BLaER1 treated with 17β-estradiol and CSF1 and Interleukin-3, amounts not matched to agents 10 nM and 100 nM (cell line): ENCODE measurements around the gene KRTAP5-5.
"Not testable (repeated sequence)": the region's sequence is repeated elsewhere in the genome, so short reads cannot be mapped to it uniquely, and the experiment has no call there.

Experiments
- H3K27ac ChIP-seq, 11 experiments: shearing (Covaris generic); formaldehyde crosslinking; 2 replicates each; pipeline ENCODE4 v1.8.1; 2022
- H3K27me3 ChIP-seq, 11 experiments: shearing (Covaris generic); formaldehyde crosslinking; 2 replicates each; pipeline ENCODE4 v1.8.1; 2022
- H3K36me3 ChIP-seq, 11 experiments: shearing (Covaris generic); formaldehyde crosslinking; 2 replicates each; pipeline ENCODE4 v1.8.1; 2022
- H3K4me1 ChIP-seq, 10 experiments: shearing (Covaris generic); formaldehyde crosslinking; 2 replicates each; pipeline ENCODE4 v1.8.1; 2022
- H3K4me2 ChIP-seq, 11 experiments: shearing (Covaris generic); formaldehyde crosslinking; 2 replicates each; pipeline ENCODE4 v1.8.1; 2022
- H3K4me3 ChIP-seq, 10 experiments: shearing (Covaris generic); formaldehyde crosslinking; 2 replicates each; pipeline ENCODE4 v1.8.1; 2022
- H3K9ac ChIP-seq, 11 experiments: shearing (Covaris generic); formaldehyde crosslinking; 2 replicates each; pipeline ENCODE4 v1.8.1; 2022
- H3K9me3 ChIP-seq, 11 experiments: shearing (Covaris generic); formaldehyde crosslinking; replicated peaks in 1 of 11; 2 replicates each; pipeline ENCODE4 v1.8.1; 2022
- H4K20me1 ChIP-seq, 11 experiments: shearing (Covaris generic); formaldehyde crosslinking; 2 replicates each; pipeline ENCODE4 v1.8.1; 2022
- Cebpa-rat ChIP-seq, 11 experiments: shearing (Covaris generic); IDR thresholded peaks; 2 replicates each; pipeline ENCODE4 v1.8.1; 2022

The KRTAP5-5 gene

GRCh38 chr11:1654388-1655167 lies 25.0 kb downstream of the KRTAP5-5 start:
- H3K4me1 ChIP-seq = peaks cover 26 to 69% (median 58%) of the 10 kb centered on the region in 10 experiments
- H4K20me1 ChIP-seq = peaks cover 0 to 7% (median 0%) of the 10 kb centered on the region in 11 experiments; a peak in 4 of 22 replicates
- H3K27me3 ChIP-seq = peaks cover 0 to 9% (median 0%) of the 10 kb centered on the region in 11 experiments; a peak in 10 of 22 replicates
- peak overlapping the region; percentile 35 to 86 (median 76) for H3K4me2 ChIP-seq
- TF ChIP-seq Cebpa-rat (IDR thresholded peaks at IDR 0.05) = no peak
- H3K9me3 ChIP-seq = no peaks in the 10 kb centered on the region
- no peak overlapping the region; a peak in 1 of 20 replicates for H3K4me3 ChIP-seq
- peak overlapping the region in 8 of 11 experiments; percentile 21 to 47 (median 39); a peak in 14 of 22 replicates for H3K9ac ChIP-seq
- no peaks in the 10 kb centered on the region for H3K36me3 ChIP-seq
- H3K27ac ChIP-seq = peak overlapping the region in 9 of 11 experiments; percentile 1 to 61 (median 39); a peak in 12 of 22 replicates

GRCh38 chr11:1655168-1656060 lies 25.8 kb downstream of the KRTAP5-5 start:
- H3K4me2 ChIP-seq = peak overlapping the region; percentile 35 to 86 (median 76)

GRCh38 chr11:1656061-1656441 lies 26.5 kb downstream of the KRTAP5-5 start:
- H3K4me2 ChIP-seq = peak overlapping the region in 8 of 11 experiments; percentile 8 to 86 (median 74); a peak in 11 of 22 replicates
- H3K9me3 ChIP-seq = no peaks in the 10 kb centered on the region
- H4K20me1 ChIP-seq = peaks cover 0 to 7% (median 0%) of the 10 kb centered on the region in 11 experiments; a peak in 4 of 22 replicates
- H3K36me3 ChIP-seq = no peaks in the 10 kb centered on the region
- H3K27me3 ChIP-seq = peaks cover 0 to 22% (median 9%) of the 10 kb centered on the region in 11 experiments; a peak in 15 of 22 replicates
- no peak for TF ChIP-seq Cebpa-rat (IDR thresholded peaks at IDR 0.05)
- H3K27ac ChIP-seq = no peak overlapping the region
- no peak overlapping the region for H3K4me3 ChIP-seq
- no peak overlapping the region for H3K9ac ChIP-seq
- H3K4me1 ChIP-seq = peaks cover 32 to 82% (median 72%) of the 10 kb centered on the region in 10 experiments

More at GRCh38 chr11:1655168-1656060, 25.8 kb downstream of the KRTAP5-5 start:
- Histone ChIP-seq H3K36me3 (no peaks in the 10 kb centered on the region), H3K4me1 (peaks cover 32 to 78% (median 66%) of the 10 kb centered on the region in 10 experiments), H3K27me3 (peaks cover 0 to 18% (median 8%) of the 10 kb centered on the region in 11 experiments; a peak in 15 of 22 replicates), H3K4me3 (no peak overlapping the region; a peak in 1 of 20 replicates), H4K20me1 (peaks cover 0 to 7% (median 0%) of the 10 kb centered on the region in 11 experiments; a peak in 4 of 22 replicates), H3K27ac (peak overlapping the region in 8 of 11 experiments; percentile 7 to 61 (median 36); a peak in 12 of 22 replicates), H3K9me3 (no peaks in the 10 kb centered on the region), H3K9ac (peak overlapping the region in 8 of 11 experiments; percentile 21 to 47 (median 39); a peak in 11 of 22 replicates)
- TF ChIP-seq Cebpa-rat (IDR thresholded peaks at IDR 0.05) = no peak

DNA sequence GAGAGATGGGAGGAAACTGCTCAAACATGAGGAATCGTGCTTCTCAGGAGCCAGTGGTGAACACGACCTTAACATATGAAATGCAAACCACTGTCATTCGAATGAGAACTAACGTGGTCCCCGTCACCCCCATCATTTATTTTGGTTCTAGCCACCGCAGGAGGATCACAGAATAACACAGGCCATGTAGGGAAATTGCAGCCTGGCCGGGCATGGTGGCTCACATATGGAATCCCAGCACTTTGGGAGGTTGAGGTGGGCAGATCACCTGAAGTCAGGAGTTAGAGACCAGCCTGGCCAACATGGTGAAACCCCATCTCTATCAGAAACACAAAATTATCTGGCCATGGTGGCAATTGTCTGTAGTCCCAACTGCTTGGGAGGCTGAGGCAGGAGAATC lies 27.1 kb downstream of the KRTAP5-5 start:
- Histone ChIP-seq H4K20me1 (peaks cover 0 to 7% (median 0%) of the 10 kb centered on the region in 11 experiments; a peak in 4 of 22 replicates), H3K36me3 (no peaks in the 10 kb centered on the region), H3K4me1 (peaks cover 32 to 89% (median 77%) of the 10 kb centered on the region in 10 experiments), H3K27ac (no peak overlapping the region), H3K9me3 (no peaks in the 10 kb centered on the region), H3K27me3 (peaks cover 0 to 22% (median 9%) of the 10 kb centered on the region in 11 experiments; a peak in 15 of 22 replicates), H3K9ac (no peak overlapping the region), H3K4me2 (peak overlapping the region in 4 of 11 experiments; percentile 21 to 86 (median 55); a peak in 3 of 22 replicates), H3K4me3 (no peak overlapping the region)
- no peak for TF ChIP-seq Cebpa-rat (IDR thresholded peaks at IDR 0.05)

DNA sequence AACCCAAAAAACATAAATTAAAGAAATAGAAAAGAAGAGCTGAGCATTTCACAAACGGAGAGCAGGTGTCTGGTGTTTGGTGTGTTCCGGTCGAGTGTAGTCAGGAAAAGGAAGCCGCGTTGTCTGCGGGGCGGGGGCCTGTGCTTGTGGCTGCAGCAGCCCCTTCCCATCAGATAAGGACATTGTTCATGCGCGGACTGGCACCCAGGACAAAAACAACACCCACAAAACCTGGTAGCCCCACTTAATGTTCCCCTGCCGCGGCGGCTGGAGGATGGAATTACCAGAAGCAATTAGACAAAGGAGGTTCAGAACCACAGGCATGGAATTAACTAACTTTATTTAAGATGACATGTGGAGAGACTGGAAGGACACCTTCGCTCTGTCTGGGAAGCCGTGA lies 29.9 kb downstream of the KRTAP5-5 start:
- no peak overlapping the region for H3K9ac ChIP-seq
- TF ChIP-seq Cebpa-rat (IDR thresholded peaks at IDR 0.05) = no peak
- H3K36me3 ChIP-seq = no peaks in the 10 kb centered on the region
- no peaks in the 10 kb centered on the region for H3K9me3 ChIP-seq
- H3K4me3 ChIP-seq = no peak overlapping the region
- H3K4me1 ChIP-seq = peaks cover 17 to 77% (median 65%) of the 10 kb centered on the region in 10 experiments
- H3K4me2 ChIP-seq = peak overlapping the region; percentile 53 to 86 (median 75)
- peak overlapping the region in 1 of 11 experiments; percentile 28; a peak in 1 of 22 replicates for H3K27ac ChIP-seq
- H4K20me1 ChIP-seq = peaks cover 0 to 4% (median 0%) of the 10 kb centered on the region in 11 experiments; a peak in 4 of 22 replicates
- H3K27me3 ChIP-seq = peaks cover 0 to 22% (median 9%) of the 10 kb centered on the region in 11 experiments; a peak in 14 of 22 replicates

GRCh38 chr11:1660111-1660867 lies 30.7 kb downstream of the KRTAP5-5 start:
- H4K20me1 ChIP-seq = peaks cover 0 to 4% (median 0%) of the 10 kb centered on the region in 11 experiments; a peak in 2 of 22 replicates
- H3K4me1 ChIP-seq = peaks cover 9 to 69% (median 57%) of the 10 kb centered on the region in 10 experiments
- no peaks in the 10 kb centered on the region for H3K9me3 ChIP-seq
- no peak overlapping the region for H3K4me3 ChIP-seq
- no peak overlapping the region for H3K9ac ChIP-seq
- TF ChIP-seq Cebpa-rat (IDR thresholded peaks at IDR 0.05) = no peak
- H3K4me2 ChIP-seq = peak overlapping the region in 10 of 11 experiments; percentile 53 to 86 (median 76); a peak in 18 of 22 replicates
- H3K27me3 ChIP-seq = peaks cover 0 to 22% (median 9%) of the 10 kb centered on the region in 11 experiments; a peak in 14 of 22 replicates
- no peaks in the 10 kb centered on the region for H3K36me3 ChIP-seq
- H3K27ac ChIP-seq = peak overlapping the region in 1 of 11 experiments; percentile 28; a peak in 1 of 22 replicates

- Histone ChIP-seq H3K4me2 (peak overlapping the region in 8 of 11 experiments; percentile 28 to 79 (median 58); a peak in 15 of 22 replicates), H3K4me1 (peaks cover 7 to 55% (median 49%) of the 10 kb centered on the region in 10 experiments; a peak in 19 of 20 replicates), H3K27me3 (peaks cover 0 to 22% (median 9%) of the 10 kb centered on the region in 11 experiments; a peak in 14 of 22 replicates)
- not testable (repeated sequence) for H3K4me3 ChIP-seq, H3K36me3 ChIP-seq, H4K20me1 ChIP-seq, H3K9ac ChIP-seq, H3K27ac ChIP-seq, H3K9me3 ChIP-seq
These were observed 32.1 kb downstream of the KRTAP5-5 start for GRCh38 chr11:1661454-1662269.

DNA sequence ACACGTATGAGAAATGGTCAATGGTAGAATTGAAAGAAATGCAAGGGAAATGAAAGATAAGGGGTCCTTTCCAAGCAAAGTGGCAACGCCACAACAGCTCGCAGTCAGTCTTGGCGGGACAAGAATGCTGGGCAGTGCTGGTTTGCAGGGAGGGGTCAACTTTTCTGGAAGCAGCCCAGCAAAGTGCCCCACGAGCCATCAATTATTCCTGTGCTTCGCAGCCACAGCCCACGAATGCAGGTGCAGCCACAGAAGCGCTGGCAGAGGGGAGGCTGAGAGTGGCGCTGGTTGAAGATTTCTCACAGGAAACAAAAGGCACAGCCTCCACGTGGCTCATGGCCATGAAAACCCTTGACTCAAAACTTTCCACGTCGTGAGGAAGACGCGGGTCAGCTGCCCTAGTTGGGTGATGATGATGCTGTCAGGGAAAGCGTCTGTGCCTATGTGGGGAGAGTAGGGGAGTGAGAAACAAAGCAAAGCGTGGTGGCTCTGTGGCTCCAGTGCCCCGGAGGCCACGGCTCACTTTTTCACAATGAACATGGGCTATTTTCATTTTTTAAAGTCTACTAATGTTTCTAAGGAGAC lies 33.2 kb downstream of the KRTAP5-5 start:
- H3K36me3 ChIP-seq, H4K20me1 ChIP-seq, H3K4me3 ChIP-seq, H3K9ac ChIP-seq, H3K9me3 ChIP-seq, H3K4me2 ChIP-seq, H3K27ac ChIP-seq: not testable (repeated sequence)
- Histone ChIP-seq H3K27me3 (peaks cover 0 to 22% (median 9%) of the 10 kb centered on the region in 11 experiments; a peak in 16 of 22 replicates), H3K4me1 (peaks cover 7 to 45% (median 41%) of the 10 kb centered on the region in 10 experiments; a peak in 19 of 20 replicates)
